WI38 (cell line): Measurements from ENCODE around the gene PVR.
"Not testable (repeated sequence)": the region's sequence is repeated elsewhere in the genome, so short reads cannot be mapped to it uniquely, and the experiment has no call there.

Experiments
- H3K4me3 ChIP-seq: 2 replicates; pipeline ENCODE4 v1.5.1; 2011; ENCODE audit warnings: low read depth, mild to moderate bottlenecking, control low read depth, low read length
- TF ChIP-seq, protein P1 (sequence below): IDR thresholded peaks from 2 replicates; pipeline ENCODE4 v1.5.1; 2012; ENCODE audit warnings: low read depth, mild to moderate bottlenecking, control low read depth, low read length

The PVR gene

DNA sequence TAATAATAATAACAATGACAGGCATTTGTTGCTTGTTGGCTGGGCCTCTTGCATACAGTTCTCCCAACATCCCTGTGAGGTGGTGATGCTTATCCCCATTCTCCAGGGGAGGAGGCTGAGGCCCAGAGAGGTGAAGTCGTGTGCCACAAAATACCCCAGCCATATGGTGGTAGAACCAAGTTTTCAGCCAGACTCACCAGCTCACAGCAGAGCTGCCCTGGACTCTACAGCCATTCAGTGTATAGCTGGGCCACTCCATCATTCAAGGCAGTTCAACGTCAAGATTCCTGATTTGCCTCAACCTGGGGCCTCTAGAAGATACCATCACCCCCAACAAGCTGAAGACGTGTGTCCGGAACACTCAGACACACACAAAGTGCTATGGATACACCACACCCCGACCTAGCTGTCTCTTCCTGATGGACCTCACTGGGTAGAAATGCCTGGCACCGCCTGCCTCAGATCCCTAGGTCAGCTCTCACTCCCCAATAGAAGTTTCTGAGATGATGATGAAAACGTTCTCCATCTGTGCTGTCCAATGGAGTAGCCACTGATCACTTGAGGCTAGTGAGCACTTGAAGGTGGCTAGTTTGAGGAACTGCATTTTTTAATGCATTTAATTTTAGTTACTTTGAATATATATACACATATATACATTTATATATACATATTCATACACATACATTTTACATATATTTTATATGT, 23.3 kb downstream of the PVR start:
- TF ChIP-seq, protein P1, sequence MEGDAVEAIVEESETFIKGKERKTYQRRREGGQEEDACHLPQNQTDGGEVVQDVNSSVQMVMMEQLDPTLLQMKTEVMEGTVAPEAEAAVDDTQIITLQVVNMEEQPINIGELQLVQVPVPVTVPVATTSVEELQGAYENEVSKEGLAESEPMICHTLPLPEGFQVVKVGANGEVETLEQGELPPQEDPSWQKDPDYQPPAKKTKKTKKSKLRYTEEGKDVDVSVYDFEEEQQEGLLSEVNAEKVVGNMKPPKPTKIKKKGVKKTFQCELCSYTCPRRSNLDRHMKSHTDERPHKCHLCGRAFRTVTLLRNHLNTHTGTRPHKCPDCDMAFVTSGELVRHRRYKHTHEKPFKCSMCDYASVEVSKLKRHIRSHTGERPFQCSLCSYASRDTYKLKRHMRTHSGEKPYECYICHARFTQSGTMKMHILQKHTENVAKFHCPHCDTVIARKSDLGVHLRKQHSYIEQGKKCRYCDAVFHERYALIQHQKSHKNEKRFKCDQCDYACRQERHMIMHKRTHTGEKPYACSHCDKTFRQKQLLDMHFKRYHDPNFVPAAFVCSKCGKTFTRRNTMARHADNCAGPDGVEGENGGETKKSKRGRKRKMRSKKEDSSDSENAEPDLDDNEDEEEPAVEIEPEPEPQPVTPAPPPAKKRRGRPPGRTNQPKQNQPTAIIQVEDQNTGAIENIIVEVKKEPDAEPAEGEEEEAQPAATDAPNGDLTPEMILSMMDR, result no peak
- H3K4me3 ChIP-seq, result no peak overlapping the region

DNA sequence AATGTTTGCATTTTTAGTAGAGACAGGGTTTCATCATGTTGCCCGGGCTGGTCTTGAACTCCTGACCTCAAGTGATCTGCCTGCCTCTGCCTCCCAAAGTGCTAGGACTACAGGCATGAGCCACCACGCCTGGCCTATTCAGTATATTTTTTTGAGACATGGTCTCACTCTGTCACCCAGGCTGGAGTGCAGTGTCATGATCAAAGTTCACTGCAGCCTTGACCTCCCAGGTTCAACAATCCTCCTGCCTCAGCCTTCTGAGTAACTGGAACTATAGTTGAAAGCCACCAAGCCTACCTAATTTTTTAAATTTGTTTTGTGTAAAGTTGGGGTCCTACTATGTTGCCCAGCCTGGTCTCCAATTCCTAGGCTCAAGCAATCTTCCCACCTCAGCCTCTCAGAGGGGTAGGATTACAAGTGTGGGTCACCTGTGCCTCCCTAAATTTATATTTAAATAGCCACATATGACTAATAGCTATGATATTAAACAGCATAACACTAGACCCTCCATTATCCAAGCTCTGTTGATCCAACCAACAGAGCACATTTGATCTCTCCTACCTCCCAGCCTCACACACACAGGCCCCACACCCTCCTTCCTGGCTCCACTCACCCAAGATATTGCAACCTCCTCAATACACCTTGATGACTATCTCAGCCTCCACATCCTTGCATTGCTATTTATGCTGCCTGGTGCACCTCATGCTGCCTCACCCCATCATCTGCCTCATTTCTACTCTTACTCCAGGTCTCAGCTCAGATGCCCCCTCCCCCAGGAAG, 25.5 kb downstream of the PVR start:
- TF ChIP-seq, protein P1, result no peak
- H3K4me3 ChIP-seq, result no peak overlapping the region

- H3K4me3 ChIP-seq, result not testable (repeated sequence)
Measured at GRCh38 chr19:44670027-44670426, 26.3 kb downstream of the PVR start.

- TF ChIP-seq, protein P1, result no peak
- H3K4me3 ChIP-seq, result no peak within 1 kb of the TSS
Measured at GRCh38 chr19:44671400-44671799, 27.7 kb downstream of the PVR start, which contains the start of gene CEACAM19. TSS of gene CEACAM19 (plus strand) at chr19:44671482. CDS start at chr19:44671932, 450 bp downstream.

GRCh38 chr19:44672226-44672625, 28.5 kb downstream of the PVR start:
- no peak overlapping the region for H3K4me3 ChIP-seq
- TF ChIP-seq, protein P1, result no peak

DNA sequence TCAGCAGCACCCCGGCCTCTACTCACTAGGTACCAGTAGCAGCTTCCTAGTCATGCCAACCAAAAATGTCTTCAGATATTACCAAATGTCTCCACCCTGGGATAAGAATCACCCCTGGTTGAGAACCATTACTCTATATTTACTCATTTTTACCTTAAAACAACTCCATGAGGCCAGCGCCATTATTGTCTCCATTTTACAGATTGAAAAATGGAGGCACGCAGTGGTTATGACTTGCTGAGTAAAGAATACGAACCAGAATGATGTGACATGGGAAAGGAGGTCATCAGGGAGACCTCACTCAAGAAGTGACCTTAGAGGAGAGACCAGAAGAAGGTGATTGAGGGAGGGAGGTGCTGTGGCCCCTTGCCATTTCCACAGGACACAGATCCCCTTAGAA, 29.8 kb downstream of the PVR start:
- no peak overlapping the region for H3K4me3 ChIP-seq
- TF ChIP-seq, protein P1, result no peak

GRCh38 chr19:44675521-44675920, 31.8 kb downstream of the PVR start:
- H3K4me3 ChIP-seq, result no peak overlapping the region
- TF ChIP-seq, protein P1, result no peak
